ENCODE data around the gene GRIK4. TPM values are rescaled to one million over a fixed set of nuclear protein-coding genes. Genes with fewer than 3 reads are reported as not detected.
"Not testable (repeated sequence)": the region's sequence is repeated elsewhere in the genome, so short reads cannot be mapped to it uniquely, and the experiment has no call there.

The GRIK4 gene, protein sequence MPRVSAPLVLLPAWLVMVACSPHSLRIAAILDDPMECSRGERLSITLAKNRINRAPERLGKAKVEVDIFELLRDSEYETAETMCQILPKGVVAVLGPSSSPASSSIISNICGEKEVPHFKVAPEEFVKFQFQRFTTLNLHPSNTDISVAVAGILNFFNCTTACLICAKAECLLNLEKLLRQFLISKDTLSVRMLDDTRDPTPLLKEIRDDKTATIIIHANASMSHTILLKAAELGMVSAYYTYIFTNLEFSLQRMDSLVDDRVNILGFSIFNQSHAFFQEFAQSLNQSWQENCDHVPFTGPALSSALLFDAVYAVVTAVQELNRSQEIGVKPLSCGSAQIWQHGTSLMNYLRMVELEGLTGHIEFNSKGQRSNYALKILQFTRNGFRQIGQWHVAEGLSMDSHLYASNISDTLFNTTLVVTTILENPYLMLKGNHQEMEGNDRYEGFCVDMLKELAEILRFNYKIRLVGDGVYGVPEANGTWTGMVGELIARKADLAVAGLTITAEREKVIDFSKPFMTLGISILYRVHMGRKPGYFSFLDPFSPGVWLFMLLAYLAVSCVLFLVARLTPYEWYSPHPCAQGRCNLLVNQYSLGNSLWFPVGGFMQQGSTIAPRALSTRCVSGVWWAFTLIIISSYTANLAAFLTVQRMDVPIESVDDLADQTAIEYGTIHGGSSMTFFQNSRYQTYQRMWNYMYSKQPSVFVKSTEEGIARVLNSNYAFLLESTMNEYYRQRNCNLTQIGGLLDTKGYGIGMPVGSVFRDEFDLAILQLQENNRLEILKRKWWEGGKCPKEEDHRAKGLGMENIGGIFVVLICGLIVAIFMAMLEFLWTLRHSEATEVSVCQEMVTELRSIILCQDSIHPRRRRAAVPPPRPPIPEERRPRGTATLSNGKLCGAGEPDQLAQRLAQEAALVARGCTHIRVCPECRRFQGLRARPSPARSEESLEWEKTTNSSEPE
- polyA plus RNA-seq (ENCODE audit: insufficient read length), result 0.30 TPM

DNA sequence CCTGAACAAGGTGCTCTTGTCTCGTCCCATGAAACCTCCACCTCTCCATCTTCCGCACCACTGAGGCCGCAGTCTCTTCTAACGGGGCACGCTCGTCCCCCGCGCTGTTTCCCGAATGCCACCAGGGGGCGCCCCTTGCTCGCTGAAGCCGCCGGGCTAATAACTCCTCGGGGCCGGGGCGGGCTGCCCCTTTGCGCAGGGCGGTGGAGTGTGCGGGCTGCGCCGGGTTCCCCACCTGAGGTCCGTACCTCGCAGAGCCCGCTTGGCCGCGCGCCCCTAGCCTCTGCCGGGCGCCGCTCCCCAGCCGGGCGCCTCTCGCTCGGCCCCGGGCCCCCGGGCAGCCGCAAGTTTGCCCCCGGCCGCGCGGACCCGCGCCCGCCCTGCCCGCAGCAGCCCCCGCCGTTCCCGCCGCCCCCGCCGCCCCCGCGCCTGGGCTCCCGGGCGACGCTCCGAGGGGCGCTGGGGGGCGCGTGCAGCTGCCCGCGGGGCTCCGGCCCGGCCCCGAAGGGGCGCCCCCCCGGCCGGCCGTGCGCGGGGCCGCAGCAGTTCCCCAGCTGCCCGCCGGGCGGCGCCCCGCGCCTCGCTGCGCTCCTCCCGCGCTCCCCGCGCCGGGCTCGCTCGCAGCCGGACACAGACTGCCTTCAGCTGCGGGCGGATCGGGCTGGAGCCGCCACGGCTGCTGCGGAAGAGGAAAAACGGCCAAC, at the start of gene GRIK4:
TSS of gene GRIK4 (plus strand) at position 633 of the 704 bp plus-strand sequence. CDS start 148,571 bp downstream, outside the sequence.
- peak; percentile 84 for DNase-seq

DNA sequence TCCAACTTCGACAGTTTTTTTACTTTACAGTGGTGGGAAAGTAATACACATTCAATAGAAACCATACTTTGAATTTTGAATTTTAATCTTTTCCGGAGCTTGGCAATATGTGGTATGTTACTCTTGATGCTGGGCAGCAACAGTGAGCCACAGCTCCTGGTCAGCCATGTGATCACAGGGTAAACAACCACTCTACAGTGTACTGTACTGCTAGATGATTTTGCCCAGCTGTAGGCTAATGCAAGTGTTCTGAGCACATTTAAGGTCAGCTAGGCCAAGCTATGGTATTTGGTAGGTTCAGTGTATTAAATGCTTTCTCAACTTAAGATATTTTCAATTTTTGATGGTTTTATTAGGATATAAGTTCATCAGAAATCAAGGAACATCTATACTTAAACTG, 48.7 kb upstream of the GRIK4 start:
- no peak for DNase-seq

DNA sequence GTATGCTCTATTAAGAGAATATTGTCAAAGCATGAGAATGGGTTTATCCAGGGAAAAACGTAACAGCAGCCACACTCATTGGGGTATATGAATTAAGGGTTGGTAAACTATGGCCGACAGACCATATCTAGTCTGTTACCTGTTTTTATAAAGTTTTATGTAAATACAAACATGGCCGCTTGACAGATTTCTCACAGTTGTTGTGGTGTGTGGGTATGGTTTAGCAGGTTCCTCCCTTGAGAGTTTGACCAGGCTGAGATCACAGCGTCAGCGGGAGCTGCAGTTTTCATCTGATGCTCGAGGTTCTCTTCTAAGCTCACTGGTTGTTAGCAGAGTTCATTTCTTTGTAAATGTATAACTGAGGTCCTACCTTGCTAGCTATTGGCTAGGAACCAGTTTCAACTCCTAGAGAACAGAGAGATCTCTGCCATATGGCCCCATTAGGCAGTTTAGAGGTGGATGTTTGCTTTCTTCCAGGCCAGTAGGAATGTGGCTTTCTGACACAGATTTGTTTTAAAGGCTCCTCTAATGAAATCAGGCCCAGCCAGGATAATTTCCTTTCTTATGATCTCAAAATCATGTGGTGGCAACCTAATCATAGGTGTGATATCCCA, 45.5 kb upstream of the GRIK4 start:
- DNase-seq, result no peak

DNA sequence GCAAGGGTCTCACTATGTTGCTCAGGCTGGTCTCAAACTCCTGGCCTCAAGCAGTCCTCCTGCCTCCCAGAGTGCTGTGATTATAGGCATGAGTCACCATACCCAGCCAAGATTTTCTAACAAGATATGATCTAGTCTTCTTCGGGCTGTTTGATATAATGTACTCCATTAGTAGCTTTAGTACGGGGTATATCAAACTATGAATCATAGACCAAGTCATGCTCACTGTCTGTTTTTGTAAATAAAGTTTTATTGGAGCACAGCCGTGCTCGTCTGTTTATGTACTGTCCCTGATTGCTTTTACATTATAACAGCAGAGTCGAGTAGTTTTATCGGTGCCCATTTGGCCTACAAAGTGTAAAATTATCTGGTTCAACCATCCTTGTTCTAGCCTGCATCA, 43.9 kb upstream of the GRIK4 start:
- DNase-seq, result no peak

DNA sequence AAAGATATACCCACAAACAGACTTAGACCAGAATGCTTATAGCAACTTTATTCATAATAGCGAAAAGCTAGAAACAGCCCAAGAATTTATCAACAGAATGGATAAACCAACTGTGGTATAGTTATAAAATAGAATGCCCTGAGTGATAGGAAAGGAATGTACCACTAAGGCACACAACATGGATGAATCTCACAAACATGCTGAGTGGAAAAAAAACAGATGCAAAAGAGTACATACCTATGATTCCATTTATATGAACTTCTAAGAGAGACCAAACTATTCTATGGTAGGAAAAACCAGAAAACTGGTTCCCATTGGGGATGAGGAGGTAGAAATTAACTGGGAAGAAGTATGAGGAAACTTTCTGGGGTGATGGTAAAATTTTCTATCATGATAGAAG, 40.4 kb upstream of the GRIK4 start:
- no peak for DNase-seq

DNA sequence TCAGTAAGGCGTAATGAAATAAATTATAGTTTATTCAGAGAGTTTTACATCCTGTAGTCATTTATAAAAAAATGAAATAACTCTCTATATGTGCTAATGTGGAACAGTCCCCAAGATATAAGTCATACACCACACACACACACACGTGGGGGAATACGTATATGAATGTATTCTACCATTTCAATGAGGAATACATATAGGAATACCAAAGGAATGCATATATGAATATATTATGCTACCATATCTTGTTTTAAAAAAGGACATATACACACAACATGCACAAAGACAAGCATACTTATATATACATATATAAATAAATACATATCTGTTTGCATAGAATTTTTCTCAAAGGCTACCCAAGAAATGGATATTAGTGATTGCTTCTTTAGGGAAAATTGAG, 39.6 kb upstream of the GRIK4 start:
- DNase-seq, result no peak

DNA sequence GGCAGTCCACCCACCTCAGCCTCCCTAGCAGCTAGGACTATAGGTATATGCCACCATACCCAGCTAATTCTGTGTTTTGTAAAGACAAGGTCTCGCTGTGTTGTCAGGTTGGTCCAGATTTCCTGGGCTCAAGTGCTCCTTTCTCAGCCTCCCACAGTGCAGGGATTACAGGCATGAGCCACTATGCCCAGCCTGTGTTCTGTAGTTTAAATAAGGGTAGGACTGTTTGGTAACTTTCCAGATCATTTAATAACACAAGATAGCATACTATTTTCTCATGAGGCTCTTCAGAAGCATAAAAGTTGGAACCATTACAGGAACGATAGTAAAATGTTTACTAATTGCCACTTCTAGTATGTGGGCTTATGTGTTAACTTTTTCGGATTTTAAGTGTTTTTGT, 38.0 kb upstream of the GRIK4 start:
- no peak for DNase-seq

DNA sequence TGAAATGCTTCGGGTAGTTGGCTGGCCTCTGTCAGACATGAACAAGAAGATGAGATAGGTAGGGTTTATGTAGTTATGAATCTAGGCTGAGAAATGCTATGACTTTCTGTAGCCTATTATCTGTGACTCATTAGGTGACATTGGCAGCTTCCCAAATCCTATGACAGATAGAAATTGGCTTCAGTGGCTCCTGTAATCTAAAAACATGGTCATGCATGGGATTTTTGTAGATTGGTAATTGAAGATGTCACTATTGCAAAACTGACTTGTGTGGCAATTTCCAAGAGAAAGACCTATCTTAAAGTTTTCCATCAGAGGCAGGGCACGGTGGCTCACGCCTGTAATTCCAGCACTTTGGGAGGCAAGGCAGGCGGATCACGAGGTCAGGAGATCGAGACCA, 29.4 kb upstream of the GRIK4 start:
- DNase-seq, result no peak

DNA sequence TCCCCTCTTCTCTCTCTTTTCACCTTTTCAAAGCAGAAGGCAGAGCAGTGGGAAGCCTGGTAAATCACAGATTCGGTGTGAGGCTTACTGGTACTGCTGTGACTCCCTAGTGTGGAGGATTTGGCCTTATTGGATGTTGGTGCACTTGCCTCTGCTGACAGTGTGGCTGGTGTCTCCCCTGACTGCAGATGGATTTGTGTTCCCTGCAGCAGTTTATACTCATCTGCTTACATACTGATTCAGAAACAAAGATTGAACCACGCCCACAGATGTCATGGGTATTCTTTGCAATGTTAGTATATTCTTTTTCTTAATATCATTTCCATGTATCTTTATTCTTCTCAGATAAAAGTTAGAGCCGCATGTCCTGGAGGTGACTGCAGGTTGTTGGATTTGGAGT, 26.8 kb upstream of the GRIK4 start:
- no peak for DNase-seq

DNA sequence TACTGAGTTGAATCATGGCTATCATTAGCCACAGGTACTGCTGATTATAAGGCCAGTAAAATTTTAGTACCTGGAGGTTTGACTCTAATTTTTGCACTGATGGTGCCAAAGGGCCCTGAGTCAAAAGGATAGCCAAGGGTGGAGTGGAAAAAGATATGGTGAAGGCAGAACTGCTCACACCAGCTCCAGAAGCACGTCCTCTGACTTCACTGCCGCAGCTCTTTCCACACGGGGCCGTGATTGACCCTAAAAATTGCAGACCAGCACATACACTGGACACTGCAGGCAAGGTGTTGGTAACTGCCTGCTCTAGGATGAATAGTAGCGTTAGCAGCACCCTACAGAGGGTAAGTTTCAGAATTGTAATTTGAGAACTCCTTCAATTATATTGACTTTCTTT, 25.4 kb upstream of the GRIK4 start:
- DNase-seq, result no peak

DNA sequence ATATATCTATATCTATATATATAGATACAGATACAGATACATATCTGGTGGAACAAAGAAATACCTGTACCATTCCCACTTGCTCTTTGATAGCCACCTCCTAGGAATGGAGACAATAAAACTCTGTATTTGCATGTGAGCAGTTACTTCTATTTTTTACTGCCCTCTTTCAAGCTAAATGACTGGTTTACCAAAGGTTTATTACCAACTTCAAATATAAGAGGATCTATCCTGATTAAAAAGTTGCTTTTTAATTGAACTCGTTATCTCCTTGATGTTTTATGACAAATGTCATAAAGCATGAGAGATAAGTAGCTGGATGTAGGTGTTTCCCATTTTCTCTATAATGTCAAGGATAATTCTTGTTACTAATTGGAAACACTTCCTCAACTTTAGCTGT, 21.7 kb upstream of the GRIK4 start:
- no peak for DNase-seq

DNA sequence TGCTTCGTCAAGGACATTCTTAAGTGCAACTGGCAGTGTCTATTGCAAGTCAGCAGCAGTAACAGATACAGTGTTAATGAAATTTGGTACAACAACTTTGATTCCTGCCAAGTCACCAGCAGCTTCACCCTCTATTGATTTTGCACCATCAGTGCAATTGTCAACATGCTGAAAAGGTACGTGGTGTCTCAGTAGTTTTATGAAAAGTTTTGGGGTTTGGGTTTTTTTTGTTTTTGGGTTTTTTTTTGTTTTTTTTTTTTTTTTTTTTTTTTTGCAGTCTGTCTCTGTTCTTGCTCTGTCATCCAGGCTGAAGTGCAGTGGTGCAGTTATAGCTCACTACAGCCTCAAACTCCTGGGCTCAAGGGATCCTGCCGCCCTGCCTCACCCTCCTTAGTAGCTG, 19.1 kb upstream of the GRIK4 start:
- DNase-seq, result no peak

DNA sequence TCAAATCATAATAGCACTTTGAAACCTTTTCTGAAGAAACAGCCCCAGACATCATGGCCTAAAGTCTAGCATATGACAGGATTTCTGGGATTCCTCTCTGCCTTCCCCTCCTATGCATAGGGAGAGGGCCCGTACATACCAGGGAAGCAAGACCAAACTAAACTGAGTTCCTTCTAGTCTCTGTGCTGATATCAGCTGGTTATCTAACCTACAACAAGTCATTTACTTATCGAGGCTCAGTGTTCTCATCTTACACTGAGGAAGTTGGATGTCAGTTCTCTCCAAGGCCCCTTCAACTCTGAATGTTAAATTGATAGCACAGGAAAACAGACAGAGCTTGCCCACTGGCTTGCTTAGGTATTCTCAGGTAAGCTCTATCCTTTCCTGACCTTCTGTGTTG, 17.0 kb upstream of the GRIK4 start:
- no peak for DNase-seq

DNA sequence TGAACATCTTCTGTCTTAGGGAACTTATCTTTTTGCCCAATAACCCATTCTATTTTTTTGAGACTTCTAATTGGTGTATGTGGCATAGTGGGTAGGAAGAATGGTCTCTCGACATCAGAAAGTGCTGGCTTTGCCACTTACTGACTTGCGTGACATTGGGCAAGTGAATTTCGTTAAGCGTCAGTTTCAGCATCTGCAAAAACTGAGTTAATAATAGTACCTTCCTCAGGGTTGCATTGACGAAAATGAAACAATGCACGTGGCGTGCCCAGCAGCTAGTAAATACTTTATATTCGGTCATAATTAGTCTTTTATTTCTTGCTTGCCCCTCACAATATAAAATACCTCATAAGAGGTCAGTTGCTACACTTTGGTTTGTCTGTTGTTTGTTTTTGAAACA, 12.5 kb upstream of the GRIK4 start:
- no peak for DNase-seq

DNA sequence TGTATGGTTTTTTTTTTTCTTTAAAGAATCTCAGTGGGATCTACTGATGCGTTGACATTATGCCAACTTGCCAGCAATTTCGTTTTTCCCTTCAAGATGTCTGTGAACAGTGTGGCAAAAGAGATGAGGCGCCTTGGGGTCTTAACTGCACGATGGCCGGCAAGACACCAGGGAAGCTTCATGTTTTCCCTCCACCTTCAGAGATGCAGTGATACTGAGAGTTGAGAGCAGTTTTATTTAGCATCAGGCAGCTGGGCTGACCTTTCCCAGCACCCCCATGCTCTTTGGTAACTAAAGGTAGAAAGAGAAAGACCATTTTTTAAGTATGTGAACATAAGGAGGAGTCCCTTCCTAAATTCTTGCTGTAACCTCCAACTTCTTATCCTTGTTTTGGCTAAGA, 11.7 kb upstream of the GRIK4 start:
- DNase-seq, result no peak

DNA sequence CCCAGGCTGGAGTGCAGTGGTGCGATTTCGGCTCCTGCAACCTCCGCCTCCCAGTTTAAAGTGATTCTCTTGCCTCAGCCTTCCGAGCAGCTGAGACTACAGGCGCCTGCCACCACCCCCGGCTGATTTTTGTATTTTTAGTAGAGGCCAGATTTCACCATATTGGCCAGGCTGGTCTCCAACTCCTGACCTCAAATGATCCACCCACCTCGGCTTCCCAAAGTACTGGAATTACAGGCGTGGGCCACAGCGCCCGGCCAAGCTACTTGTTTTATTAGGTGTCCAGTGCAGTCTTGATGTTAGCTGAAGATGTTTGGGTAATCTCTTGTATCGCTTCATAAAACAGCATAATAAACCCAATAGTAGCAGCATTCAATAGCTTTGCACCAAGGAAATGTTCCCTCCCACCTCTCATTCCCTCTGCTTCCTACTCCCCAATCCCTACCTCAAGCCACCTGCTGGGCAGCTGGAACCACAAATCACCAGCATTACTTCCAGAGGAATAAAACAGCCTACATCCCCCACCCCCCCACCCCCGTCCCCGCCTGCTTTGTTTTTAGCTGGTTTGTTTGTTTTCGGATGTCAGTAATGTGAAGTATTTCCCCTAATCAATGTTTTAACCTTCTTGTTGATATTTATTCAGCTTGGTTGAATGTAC, 11.0 kb upstream of the GRIK4 start:
- DNase-seq, result no peak

DNA sequence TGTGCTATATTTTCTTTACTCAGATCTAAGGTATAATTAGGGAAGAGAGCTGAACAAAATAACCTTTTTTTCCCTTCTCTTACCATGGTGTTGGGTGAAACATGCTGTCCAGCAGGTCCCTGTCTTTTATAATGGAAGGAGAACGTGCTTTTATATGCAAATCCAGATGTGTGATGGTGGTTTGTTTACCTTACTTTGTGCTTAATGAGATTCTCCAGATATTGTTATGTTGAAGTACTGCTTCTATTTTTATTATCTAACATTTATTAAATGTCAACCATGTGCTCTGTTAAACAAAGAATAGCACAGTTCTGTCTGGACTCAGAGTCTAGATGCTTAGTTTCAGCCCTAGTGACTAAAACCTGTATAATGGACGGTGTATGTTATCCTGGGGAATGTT, 10.1 kb upstream of the GRIK4 start:
- DNase-seq, result no peak

DNA sequence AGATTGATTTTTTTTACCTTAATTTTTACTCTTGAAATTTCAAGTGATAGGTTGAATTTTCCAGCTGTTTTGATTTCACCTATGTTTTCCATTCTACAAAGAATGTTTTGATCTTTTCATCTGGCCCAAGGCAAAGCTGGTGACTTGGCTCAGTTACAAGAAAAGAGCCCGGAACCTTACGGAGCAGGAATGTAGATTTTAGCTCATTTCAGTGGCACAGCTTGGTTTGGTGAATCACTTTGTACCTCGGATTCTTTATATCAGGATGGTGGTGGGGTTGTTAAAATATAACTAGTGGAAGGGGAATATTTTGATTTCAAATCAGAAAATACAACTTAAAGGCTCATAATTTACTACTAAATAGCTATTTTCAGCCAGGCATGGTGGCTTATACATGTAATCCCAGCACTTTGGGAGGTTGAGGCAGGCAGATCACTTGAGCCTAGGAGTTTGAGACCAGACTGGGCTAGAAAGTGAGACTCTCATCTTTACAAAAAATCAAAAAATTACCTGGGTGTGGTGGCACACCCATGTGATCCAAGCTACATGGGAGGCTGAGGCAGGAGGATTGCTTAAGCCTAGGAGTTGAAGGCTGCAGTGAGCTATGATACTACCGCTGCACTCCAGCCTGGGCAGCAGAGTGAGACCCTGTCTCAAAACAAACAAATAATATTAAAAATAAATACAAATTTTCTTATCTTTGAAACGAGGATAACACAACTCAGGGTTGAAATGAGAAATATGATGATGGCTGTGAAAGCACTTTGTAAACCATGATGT, 9.4 kb upstream of the GRIK4 start:
- no peak for DNase-seq

DNA sequence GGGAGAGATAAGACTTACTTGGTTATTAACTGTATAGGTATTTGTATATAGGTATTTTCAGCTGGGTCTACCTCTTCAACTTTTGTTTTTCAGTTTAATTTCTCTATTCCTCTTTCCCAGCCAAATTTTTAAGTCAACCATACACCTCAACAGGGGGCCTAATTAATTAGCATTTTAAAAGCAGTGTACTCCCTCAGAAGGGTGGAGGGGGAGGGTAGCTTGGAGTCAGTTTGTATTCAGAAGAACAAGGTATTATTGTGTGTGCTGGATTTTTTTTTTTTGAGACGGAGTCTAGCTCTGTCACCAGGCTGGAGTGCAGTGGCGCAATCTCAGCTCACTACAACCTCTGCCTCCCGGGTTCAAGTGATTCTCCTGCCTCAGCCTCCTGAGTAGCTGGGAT, 8.0 kb upstream of the GRIK4 start:
- not testable (repeated sequence) for DNase-seq

DNA sequence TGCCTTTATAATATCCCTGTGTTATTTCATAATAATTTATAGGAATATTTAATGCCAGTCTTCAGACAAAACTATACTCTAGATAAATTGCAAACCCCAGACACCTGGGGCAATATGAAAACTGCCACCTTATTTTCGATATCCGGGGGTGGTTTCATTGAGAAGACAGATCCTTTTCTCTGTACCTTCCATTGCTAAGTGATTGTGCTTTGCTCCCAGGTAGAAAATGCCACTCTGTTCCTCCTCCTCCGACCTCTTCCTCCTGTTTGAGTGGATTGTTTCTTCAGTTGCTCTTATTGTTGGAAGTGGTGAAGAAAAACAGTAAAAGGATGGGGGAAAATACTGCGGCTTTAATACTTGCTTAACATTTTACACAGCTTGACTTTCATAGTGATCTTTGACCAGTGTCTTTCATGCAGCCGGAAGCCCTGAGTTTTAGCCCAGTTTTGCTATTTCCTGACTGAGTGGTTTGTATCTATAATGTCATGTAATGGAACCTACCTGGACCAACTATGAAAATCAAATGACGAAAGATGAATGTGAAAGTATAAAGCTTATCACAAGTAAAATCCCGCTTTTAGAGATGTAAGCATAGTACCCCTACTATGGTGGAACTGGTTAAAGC, 5.6 kb upstream of the GRIK4 start:
- DNase-seq, result no peak
